Sigmoid colon (tissue), 4 donors: ENCODE results near the gene ZNF467.

Source experiments
- CTCF ChIP-seq, 4 experiments: fragments of 450-650 bp in 3 of 4; fragments of 200-600 bp in 1 of 4; IDR thresholded peaks; one replicate each; pipeline ENCODE4 v1.5.1; 2016 to 2019; ENCODE audit warnings: antibody characterized with exemption in 4 of 4, mild to moderate bottlenecking in 3 of 4, moderate library complexity in 2 of 4
- EP300 ChIP-seq, 4 donors: sonication (generic); formaldehyde crosslinking; IDR thresholded peaks; one replicate each; pipeline ENCODE4 v1.6.1; 2017; ENCODE audit warnings: antibody characterized with exemption in 4 of 4
- POLR2A ChIP-seq, 2 donors: fragments of 450-650 bp; IDR thresholded peaks; one replicate each; pipeline ENCODE4 v1.6.1; 2016; ENCODE audit warnings: antibody characterized with exemption in 2 of 2, mild to moderate bottlenecking in 2 of 2, moderate library complexity in 2 of 2

GRCh38 chr7:149734791-149735075 is 38.7 kb downstream of the ZNF467 start:
- TF ChIP-seq POLR2A (IDR thresholded peaks at IDR 0.05) (no peak), CTCF (IDR thresholded peaks at IDR 0.05) (no peak), EP300 (IDR thresholded peaks at IDR 0.05) (no peak)
